HS-5 (cell line): ENCODE data around the gene CCP110.

ENCODE experiments used
- DNase-seq: peaks from one replicate; pipeline ENCODE4 v3.0.0-alpha.2; 2012; ENCODE audit warnings: low read depth

The CCP110 gene, protein sequence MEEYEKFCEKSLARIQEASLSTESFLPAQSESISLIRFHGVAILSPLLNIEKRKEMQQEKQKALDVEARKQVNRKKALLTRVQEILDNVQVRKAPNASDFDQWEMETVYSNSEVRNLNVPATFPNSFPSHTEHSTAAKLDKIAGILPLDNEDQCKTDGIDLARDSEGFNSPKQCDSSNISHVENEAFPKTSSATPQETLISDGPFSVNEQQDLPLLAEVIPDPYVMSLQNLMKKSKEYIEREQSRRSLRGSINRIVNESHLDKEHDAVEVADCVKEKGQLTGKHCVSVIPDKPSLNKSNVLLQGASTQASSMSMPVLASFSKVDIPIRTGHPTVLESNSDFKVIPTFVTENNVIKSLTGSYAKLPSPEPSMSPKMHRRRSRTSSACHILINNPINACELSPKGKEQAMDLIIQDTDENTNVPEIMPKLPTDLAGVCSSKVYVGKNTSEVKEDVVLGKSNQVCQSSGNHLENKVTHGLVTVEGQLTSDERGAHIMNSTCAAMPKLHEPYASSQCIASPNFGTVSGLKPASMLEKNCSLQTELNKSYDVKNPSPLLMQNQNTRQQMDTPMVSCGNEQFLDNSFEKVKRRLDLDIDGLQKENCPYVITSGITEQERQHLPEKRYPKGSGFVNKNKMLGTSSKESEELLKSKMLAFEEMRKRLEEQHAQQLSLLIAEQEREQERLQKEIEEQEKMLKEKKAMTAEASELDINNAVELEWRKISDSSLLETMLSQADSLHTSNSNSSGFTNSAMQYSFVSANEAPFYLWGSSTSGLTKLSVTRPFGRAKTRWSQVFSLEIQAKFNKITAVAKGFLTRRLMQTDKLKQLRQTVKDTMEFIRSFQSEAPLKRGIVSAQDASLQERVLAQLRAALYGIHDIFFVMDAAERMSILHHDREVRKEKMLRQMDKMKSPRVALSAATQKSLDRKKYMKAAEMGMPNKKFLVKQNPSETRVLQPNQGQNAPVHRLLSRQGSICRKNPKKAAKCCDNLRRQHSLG

DNA sequence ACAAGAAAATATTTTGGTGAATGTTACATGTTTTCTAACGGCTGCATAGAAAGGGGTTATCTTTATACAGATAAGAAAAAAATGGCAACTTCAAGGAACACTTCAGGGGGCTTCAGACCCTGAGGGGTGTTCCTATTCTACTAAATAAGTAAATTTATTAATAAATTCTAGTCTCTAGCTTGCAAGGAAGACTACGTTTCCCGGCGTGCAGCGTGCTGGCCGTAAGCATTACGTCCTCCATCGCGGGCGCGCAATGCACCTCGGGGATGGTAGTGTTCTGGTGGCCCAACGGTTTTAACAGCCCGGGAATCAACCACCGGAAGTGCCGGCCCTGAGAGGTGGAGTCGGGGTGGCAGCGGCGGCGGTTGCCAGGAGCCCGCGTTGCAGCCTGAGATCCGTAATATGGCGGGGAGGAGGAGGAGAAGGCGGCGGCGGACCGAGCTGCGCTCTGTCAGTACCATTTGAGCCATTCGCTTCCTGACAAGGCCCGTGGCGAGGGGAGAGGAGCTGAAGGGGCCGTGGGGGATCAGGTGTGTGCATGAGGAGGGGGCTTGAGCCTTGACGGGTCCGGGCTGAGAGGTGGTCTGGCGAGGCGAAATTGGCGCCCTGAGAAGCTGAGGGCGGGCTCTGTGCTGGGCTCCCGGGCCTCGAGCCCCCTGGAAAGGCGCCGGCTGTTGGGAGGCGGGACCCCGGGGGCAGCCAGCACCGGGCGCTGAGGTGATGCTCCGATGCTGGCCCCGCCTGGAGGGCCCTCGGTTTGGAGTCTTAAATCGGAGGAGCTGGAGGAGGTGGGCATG is at the start of gene CCP110:
Gene CCP110, plus strand, starts transcription at position 384 of the 797 bp plus-strand sequence. CDS start 3,940 bp downstream, outside the sequence.
- DNase-seq = peak; percentile 83

DNA sequence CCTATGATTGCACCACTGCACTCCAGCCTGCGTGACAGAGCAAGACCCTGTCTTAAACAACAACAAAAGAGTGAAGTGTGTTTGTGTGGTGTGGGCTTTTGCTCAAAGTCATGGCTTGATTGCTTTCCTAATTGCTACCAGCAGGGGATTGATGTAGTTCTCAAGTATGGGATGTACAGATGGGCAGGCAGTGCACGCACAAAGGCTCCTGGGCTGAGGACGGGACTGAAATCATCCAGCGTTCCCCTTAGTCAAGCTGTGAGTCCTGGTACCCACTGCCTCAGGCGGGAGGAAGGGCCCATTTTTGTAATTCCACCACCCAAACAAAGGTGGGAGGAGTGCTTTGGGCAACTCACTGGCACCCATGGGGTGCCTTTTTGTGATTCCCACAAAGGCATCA is 49.1 kb upstream of the CCP110 start:
- no peak for DNase-seq

DNA sequence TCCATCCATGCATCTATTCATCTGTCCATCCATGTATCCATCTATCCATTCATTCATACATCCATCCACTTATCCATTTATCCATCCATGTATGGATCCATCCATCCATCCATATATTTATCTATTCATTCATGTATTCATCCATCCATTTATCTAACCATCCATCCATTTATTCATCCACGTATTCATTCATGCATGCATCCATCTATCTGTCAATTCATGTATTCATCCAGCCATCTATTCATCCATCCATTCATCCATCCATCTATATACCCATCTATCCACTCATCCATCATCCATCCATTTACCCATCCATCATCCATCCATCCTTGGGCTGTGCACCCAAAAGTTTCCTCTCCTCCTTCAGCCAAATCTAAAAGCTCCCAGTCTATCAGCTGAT is 45.2 kb upstream of the CCP110 start:
- DNase-seq = no peak

DNA sequence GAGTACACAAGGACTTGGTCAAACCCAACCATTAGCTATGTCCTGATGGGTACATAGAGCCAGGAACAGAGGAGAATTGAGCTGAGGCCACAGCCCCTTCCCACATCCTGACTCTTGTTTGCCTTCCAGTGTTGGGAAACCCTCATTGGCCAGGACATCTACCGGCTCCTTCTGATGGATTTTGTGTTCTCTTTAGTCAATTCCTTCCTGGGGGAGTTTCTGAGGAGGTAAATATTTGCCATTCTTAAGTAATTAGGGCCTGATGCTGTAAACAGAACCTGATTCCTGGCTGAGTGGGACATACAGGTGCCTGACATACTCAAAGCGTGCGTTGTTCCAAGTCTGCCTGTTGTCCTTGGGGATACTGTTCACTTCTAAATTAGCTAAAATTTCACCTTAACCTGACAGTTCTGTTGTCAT is 44.4 kb upstream of the CCP110 start:
- DNase-seq = no peak

DNA sequence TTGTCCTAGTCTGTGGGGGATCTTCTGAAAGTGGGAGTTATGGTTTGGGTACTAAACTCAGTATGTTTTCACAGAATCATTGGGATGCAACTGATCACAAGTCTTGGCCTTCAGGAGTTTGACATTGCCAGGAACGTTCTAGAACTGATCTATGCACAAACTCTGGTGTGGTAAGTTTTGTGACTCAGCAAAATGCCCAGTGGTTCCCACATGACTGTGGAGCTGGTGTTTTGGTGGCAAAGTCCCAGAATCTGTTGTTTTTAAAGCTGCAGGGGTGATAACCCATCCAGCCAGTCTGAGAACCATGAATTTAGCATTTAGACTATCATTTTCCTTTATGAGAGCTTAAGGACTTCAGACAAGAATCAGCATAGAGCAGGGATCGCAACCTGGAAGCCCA is 42.4 kb upstream of the CCP110 start:
- no peak for DNase-seq

DNA sequence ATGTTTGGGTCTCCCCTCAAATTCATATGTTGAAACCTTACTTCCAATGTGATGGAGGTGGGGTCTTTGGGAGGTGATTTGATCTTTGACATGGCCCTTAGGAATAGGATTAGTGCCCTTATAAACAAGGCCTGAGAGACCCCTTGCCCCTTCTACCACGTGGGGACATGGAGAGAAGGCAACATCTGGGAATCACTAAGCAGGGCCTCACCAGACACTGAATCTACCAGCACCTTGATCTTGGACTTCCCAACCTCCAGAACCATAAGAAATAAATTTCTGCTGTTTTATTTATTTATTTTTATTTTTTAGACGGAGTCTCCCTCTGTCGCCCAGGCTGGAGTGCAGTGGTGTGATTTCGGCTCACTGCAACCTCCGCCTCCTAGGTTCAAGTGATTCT is 42.0 kb upstream of the CCP110 start:
- no peak for DNase-seq

DNA sequence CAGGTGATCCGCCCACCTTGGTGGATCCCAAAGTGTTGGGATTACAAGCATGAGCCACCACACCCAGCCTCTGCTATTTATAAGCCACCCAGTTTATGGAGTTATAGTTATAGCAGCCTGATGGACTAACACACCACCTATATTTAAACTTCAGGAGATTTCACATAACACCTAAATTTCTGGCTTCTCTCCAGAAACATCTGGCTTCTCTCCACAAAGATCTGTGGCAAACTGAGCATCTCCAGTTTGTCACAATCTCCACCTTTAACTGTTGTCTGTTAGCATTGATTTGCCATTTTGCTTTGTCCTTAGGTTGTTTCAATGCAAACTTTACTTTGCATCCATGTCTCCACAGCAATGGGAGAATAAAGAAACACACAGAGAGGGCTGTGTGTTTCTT is 41.5 kb upstream of the CCP110 start:
- DNase-seq = no peak

DNA sequence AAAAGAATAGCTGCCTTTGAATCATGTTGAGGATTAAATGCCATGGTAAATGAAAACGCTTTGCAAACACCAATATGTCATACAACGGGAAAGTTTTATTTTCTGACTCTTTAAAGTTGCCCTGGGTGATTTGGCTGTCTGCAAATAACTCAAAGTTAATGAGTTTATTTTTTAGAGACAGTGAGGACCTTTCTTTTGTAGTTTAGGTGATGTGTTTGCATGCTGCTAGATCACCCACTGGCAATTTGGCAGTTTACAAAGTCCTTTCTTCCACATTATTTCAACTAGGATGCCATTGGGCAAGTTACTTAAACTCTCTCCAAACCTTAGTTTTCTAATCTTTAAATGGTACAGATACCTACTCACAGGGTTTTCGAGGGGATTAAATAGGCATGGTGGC is 39.6 kb upstream of the CCP110 start:
- DNase-seq = no peak

DNA sequence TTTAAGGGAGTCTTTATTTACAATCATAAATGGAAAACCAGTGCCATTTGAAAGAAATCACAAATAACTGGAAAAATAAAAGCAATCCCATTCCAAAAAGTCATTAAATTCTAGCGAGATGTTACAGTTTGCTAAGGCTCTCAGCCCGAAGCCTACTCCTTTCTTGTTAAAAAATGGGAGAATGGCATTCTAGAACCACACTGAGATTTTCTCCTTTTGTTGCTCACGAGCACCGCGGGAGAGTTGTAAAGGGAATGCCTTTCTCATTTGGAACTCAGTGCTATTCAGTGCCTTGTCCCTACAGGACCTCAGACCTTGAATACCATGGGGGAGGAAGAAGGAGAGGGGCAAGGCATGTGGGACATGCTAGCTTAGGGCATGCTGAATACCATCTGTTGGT is 38.1 kb upstream of the CCP110 start:
- DNase-seq = no peak

DNA sequence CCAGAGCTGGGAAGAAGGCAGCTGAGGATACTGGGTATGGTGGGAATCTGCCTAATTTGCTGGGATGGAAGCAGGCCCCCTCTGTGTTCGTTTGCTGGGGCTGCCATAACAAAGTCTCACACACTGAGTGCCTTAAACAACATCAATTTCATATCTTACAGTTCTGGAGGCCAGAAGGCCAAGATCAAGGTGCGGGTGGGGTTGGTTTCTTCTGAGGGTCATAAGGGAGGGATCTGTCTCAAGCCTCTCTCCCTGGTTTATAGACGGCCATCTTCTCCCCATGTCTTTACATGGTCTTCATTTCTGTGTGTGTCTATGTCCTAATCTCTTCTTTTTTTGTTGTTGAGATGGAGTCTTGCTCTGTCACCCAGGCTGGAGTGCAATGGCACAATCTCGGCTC is 37.7 kb upstream of the CCP110 start:
- no peak for DNase-seq

DNA sequence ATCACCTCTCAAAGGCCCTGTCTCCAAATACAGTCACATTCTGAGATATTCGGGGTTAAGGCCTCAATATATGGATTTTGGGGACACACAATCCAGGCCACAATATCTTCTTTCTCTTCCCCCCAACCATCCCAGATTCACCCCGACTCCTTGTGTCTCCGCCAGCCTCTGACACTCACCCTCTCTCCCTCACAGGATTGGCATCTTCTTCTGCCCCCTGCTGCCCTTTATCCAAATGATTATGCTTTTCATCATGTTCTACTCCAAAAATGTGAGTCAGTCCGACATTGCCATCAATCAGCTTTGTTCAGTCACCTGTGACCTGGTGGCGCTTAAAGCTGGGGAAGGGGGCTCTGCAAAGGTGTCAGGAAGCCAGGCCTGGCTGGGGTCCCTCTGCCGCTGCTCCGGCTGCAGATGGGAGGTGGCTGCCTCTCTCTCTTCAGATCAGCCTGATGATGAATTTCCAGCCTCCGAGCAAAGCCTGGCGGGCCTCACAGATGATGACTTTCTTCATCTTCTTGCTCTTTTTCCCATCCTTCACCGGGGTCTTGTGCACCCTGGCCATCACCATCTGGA is 36.9 kb upstream of the CCP110 start:
- DNase-seq = no peak

DNA sequence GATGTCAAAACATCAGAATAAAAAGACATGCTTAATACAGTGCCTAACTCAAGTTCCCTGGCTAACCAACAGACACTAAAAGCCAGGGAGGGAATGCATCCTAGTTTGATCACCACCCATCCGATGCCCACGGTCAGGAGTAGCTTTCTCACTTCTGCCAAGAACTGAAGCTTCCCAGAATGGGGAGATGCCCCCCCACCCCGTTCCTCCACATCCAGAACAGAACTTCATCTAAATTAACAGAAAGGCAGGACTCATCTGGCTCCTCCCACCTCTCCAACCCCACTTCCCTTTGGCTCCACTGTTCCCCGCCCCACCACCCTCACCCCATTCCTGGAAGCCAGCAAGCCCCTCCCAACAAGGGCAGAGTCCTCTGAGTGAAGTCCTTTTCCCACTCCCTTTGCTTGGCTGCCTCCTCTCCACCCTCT is 35.5 kb upstream of the CCP110 start:
- DNase-seq = no peak

DNA sequence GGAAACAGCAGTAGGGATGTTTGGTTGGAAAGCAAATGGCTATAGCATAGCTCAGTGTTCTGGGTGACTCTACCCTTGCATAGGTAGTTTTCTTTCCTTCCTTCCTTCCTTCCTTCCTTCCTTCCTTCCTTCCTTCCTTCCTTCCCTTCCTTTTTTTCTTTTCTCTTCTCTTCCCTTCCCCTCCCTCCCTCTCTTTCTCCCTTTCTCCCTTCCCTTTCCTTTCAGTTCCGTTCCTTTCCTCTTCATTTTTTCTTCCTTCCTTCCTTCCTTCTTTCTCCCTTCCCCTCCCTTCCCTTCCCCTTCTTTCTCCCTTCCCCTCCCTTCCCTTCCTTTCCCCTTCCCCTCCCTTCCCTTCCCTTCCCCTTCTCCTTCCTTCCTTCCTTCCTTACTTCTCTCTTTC is 33.1 kb upstream of the CCP110 start:
- DNase-seq = no peak

DNA sequence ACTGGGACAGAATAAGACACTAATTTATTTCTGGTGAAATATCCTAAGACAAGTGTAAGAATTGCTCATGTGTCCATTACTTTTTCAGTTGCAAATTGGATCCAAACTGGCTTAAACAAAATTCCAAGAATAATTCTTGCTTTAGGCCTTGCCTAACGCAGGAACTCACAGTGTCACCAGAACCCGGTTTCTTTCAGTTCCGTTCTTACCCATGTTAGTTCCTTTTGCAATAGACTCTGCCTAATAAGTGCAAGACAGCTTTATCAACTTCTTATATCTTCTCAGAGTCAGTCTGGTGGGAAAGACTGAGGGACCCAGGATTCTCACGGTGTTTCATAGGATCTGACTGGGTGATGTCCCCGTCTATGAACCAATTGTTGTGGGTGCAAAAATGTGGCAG is 26.6 kb upstream of the CCP110 start:
- no peak for DNase-seq

DNA sequence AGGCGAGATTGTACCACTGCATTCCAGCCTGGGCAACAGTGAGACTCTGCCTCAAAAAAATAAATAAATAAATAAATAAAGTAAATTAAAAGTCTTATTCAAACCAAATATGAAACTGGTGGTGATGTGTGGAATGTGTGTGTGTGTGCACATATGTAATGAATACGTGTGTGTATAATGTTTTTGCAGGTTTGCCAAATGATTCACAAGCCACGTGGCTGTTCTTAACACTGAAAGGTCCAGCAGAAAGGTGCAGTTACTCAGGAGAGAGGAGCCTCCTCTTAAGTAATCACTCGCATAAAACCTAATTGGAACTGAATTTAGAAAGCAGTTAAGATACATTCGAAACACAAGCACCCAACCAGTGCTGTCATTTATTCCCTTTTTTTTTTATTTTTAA is 24.7 kb upstream of the CCP110 start:
- DNase-seq = no peak

DNA sequence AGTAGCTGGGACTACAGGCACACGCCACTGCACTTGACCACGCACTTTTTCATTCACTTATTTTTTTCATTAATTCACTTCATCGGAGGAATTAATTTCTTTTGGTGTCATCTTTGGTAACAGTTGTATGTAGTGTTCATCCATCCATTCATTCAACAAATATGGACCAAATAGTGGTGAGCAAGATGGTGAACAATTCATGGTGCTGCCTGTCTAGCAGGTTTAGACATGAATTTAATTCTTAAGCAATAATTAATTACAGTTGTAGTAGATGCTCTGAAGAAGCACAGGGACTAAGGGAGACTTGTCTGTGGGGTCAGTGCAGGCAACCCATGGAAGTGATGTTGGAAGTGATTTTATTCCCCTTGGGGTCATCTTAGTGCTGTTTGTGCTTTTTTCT is 24.3 kb upstream of the CCP110 start:
- no peak for DNase-seq

DNA sequence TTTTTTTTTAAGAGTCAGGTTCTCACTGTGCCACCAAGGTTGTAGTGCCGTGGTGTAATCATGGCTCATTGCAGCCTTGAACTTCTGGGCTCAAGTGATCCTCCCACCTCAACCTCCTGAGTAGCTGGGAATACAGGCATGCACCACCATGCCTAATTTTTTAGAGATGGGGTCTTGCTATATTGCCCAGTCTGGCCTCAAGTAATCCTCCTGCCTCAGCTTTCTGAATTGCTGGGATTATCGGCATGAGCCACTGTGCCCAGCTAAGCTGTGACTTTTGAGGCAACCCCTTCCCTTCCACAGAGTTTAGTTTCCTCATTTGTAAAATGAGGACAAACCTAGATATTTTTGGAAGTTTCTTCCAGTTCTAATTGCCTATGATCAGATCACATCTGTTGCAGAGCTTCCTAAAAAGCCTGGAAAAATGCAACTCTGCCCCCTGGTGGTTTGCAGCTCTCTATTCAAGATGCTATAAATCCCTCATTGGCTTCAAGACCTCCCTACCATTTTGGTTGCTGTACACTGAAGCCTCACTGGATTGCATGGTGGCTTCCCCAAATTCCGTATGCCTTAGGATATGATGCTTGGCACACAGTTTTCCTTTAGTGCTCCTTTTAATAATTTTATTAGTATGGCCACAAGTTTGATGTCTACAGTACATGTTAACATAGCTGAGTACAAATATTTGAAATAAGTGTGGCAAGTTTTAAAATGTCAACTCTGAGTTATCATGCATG is 21.2 kb upstream of the CCP110 start:
- no peak for DNase-seq

DNA sequence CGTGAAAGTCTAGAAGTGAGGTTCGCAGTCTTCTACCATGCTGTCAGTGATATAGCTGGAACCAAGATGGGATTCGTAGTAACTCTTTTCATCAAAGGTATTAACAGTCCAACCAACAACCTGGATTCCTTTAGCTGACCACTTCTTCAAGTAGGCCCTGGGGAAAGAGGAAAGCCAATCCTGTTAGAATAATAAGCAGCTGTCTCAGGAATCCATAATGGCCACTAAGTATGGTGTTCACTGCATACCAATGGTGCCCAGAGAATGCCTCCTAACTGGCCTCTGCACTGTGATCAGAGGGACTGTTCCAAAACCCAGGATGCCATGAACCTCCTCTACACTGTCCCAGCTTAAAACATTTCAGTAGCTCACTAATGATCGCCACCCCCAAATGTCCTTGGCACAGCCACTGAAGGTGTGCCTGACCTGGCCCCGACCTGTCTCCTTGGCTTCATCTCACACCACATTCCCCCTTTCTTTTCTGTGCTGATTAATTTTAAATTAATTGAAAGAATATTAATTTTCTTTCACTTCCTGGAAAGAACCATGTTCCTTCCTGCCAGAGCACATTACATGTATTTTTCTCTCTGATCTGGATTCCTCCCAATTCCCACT is 20.2 kb upstream of the CCP110 start:
- DNase-seq = no peak

DNA sequence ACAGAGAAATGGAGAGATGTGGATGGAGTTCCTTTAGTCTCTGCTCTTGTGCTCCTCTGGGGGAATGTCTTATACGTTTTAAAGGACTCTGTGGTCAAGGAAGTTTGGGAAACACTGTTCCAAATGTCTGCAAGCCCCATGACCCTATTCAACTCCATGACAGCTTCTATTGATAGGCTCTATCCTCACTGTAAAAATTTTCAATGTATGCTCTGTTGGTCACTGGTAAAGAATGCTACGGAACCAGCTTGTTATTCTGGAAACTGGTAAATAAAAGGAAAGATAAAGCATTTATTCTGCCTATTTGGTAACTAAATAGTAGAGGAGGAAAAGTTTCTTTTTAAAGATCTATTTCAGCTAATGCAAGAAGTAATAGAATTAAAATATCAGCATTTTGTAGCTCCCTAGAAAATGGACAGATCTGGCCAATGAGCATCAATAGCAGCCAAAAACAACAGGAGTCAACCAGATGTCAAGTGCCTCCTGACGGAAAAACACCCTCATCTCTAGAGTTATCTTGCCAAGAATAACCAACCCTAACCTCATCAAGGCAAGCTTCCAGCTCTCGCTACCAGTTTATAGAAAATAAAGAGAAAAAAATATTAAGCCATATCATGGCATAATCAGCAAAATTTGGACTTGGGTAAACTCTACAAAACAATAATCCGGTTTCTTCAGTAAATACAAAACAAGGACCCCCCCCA is 18.0 kb upstream of the CCP110 start:
- DNase-seq = no peak

DNA sequence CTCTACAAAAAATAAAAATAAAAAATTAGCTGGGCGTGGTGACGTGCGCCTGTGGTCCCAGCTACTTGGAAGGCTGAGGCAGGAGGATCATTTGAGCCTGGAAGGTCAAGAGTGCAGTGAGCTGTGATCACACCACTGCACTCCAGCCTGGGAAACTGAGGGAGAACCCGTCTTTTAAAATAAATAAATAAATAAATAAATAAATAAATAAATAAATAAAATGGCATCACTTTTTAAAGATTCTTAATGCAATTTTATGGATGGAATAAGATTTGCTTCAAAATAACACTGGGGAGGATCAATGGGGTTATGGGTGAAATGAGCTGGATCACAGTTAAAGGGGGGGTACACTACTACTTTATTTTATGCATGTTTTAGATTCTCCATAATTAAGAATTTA is 16.8 kb upstream of the CCP110 start:
- DNase-seq = no peak
